Stomach smooth muscle (tissue), 2 donors: ENCODE measurements around the gene AKAP12.
"Not testable (repeated sequence)": the region's sequence is repeated elsewhere in the genome, so short reads cannot be mapped to it uniquely, and the experiment has no call there.

Experiments
- H3K27ac ChIP-seq: one replicate; pipeline ENCODE4 v1.7.0; 2013; ENCODE audit warnings: mild to moderate bottlenecking, low read length, inconsistent platforms
- H3K27me3 ChIP-seq, 2 donors: one replicate each; pipeline ENCODE4 v1.7.0; 2013; ENCODE audit warnings: low read length in 2 of 2; ENCODE audit not compliant: insufficient read depth in 2 of 2, control insufficient read depth in 1 of 2
- H3K36me3 ChIP-seq, 2 donors: one replicate each; pipeline ENCODE4 v1.7.0; 2013; ENCODE audit warnings: low read length in 2 of 2; ENCODE audit not compliant: control insufficient read depth in 2 of 2, insufficient read depth in 2 of 2
- H3K4me1 ChIP-seq: one replicate; pipeline ENCODE4 v1.7.0; 2013; ENCODE audit warnings: low read length; ENCODE audit not compliant: control insufficient read depth, insufficient read depth
- H3K4me3 ChIP-seq, 2 donors: one replicate each; pipeline ENCODE4 v1.7.0; 2013; ENCODE audit warnings: low read length in 2 of 2
- H3K9ac ChIP-seq, 2 donors: one replicate each; pipeline ENCODE4 v1.7.0; 2013; ENCODE audit warnings: low read length in 2 of 2, mild to moderate bottlenecking in 1 of 2
- H3K9me3 ChIP-seq, 2 donors: one replicate each; pipeline ENCODE4 v1.7.0; 2013; ENCODE audit warnings: low read length in 2 of 2; ENCODE audit not compliant: control insufficient read depth in 2 of 2
- donor health status: healthy.
- donor health status: Pancreatic carcinoma.

The AKAP12 gene

GRCh38 chr6:151310852-151311767 is 71.3 kb downstream of the AKAP12 start:
- Histone ChIP-seq H3K9ac (no peak overlapping the region), H3K27me3 (no peaks in the 10 kb centered on the region), H3K9me3 (no peaks in the 10 kb centered on the region), H3K36me3 (peaks cover 3% of the 10 kb centered on the region in 2 donors), H3K4me1 (peaks cover 20% of the 10 kb centered on the region), H3K4me3 (no peak overlapping the region), H3K27ac (no peak overlapping the region)

DNA sequence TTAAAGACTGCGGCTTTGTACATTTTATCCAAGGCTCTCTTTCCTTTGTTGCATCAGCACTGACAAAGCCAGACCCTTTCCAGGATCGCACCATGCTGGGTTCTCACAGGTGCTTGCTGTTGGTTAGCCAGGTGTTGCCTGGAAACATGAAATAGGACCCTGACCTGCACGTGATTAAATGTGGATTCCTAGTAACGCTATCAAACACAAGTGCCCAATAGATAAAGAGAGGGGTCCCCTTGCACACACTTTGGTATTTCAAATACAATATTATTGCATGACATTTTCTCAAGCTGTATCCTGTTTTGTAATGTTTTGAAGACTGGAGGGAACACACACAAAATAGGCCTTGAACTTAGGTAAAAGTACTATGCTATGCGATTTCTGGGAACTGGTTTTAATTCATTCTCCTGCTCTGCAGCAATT is 73.3 kb downstream of the AKAP12 start:
- peaks cover 21% of the 10 kb centered on the region for H3K4me1 ChIP-seq
- no peaks in the 10 kb centered on the region for H3K36me3 ChIP-seq
- H3K9me3 ChIP-seq = peaks cover 0 to 2% of the 10 kb centered on the region in 2 donors
- no peak overlapping the region for H3K27ac ChIP-seq
- H3K4me3 ChIP-seq = no peak overlapping the region
- H3K9ac ChIP-seq = no peak overlapping the region
- H3K27me3 ChIP-seq = no peaks in the 10 kb centered on the region

DNA sequence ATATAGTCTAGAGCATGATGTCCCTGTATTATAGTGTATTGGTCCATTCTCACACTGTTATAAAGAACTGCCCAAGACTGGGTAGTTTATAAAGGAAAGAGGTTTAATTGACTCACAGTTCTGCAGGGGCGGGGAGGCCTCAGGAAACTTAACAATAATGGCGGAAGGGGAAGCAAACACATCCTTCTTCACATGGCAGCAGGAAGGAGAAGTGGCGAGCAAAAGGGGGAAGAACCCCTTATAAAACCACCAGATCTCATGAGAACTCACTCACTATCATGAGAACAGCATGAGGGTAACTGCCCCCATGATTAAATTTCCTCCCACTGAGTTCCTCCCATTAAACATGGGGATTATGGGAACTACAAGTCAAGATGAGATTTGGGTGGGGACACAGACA is 75.9 kb downstream of the AKAP12 start:
- H3K9ac ChIP-seq, H3K27me3 ChIP-seq, H3K4me1 ChIP-seq, H3K9me3 ChIP-seq, H3K27ac ChIP-seq, H3K36me3 ChIP-seq, H3K4me3 ChIP-seq: not testable (repeated sequence)

GRCh38 chr6:151317103-151317994 is 77.6 kb downstream of the AKAP12 start:
- peak overlapping the region; percentile 70 for H3K27ac ChIP-seq
- peaks cover 0 to 2% of the 10 kb centered on the region in 2 donors for H3K36me3 ChIP-seq
- no peaks in the 10 kb centered on the region for H3K27me3 ChIP-seq
- peaks cover 0 to 2% of the 10 kb centered on the region in 2 donors for H3K9me3 ChIP-seq
- no peak overlapping the region for H3K4me3 ChIP-seq
- peak overlapping the region in 1 of 2 donors; percentile 39 for H3K9ac ChIP-seq
- H3K4me1 ChIP-seq = peaks cover 4% of the 10 kb centered on the region

DNA sequence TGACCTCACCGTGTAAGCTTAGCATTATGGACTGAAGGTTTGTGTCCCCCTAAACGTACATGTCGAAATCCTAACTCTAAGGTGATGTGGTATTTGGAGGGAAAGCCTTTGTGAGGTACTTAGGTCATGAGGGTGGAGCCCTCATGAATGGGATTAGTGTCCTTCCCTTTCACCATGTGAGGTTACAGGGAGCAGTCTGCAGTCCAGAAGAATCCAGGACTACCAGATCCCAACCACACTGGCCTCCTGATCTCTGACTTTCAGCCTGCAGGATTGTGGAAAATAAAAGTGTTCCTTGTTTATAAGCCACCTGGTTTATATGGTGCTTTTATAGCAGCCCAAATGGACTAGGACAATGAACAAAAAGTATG is 78.2 kb downstream of the AKAP12 start:
- Histone ChIP-seq H3K9ac (peak overlapping the region in 1 of 2 donors; percentile 39), H3K4me3 (no peak overlapping the region), H3K4me1 (peaks cover 4% of the 10 kb centered on the region), H3K27me3 (no peaks in the 10 kb centered on the region), H3K9me3 (peaks cover 0 to 2% of the 10 kb centered on the region in 2 donors), H3K36me3 (peaks cover 0 to 2% of the 10 kb centered on the region in 2 donors), H3K27ac (peak overlapping the region; percentile 70)

- Histone ChIP-seq H3K36me3 (peaks cover 0 to 2% of the 10 kb centered on the region in 2 donors), H3K27ac (no peak overlapping the region), H3K9me3 (peaks cover 0 to 2% of the 10 kb centered on the region in 2 donors), H3K9ac (no peak overlapping the region), H3K27me3 (no peaks in the 10 kb centered on the region), H3K4me3 (no peak overlapping the region), H3K4me1 (peaks cover 23% of the 10 kb centered on the region)
These were observed 80.4 kb downstream of the AKAP12 start for GRCh38 chr6:151320140-151320539.

- peaks cover 0 to 2% of the 10 kb centered on the region in 2 donors for H3K36me3 ChIP-seq
- no peak overlapping the region for H3K4me3 ChIP-seq
- peaks cover 0 to 2% of the 10 kb centered on the region in 2 donors for H3K9me3 ChIP-seq
- H3K9ac ChIP-seq = no peak overlapping the region
- no peaks in the 10 kb centered on the region for H3K27me3 ChIP-seq
- H3K4me1 ChIP-seq = peaks cover 27% of the 10 kb centered on the region
- H3K27ac ChIP-seq = no peak overlapping the region
These were observed 81.7 kb downstream of the AKAP12 start for GRCh38 chr6:151321438-151321837.

GRCh38 chr6:151322570-151322969 is 82.8 kb downstream of the AKAP12 start:
- Histone ChIP-seq H3K9ac (no peak overlapping the region), H3K9me3 (peaks cover 0 to 2% of the 10 kb centered on the region in 2 donors), H3K4me1 (peaks cover 22% of the 10 kb centered on the region), H3K4me3 (no peak overlapping the region), H3K36me3 (peaks cover 0 to 2% of the 10 kb centered on the region in 2 donors), H3K27me3 (no peaks in the 10 kb centered on the region), H3K27ac (no peak overlapping the region)

GRCh38 chr6:151323791-151324487 is 84.2 kb downstream of the AKAP12 start:
- peaks cover 22% of the 10 kb centered on the region for H3K4me1 ChIP-seq
- peak overlapping the region; percentile 76 for H3K27ac ChIP-seq
- peak overlapping the region; percentile 18 to 58 for H3K4me3 ChIP-seq
- H3K9ac ChIP-seq = peak overlapping the region; percentile 55 to 85
- H3K9me3 ChIP-seq = no peaks in the 10 kb centered on the region
- peaks cover 0 to 2% of the 10 kb centered on the region in 2 donors for H3K36me3 ChIP-seq
- no peaks in the 10 kb centered on the region for H3K27me3 ChIP-seq

DNA sequence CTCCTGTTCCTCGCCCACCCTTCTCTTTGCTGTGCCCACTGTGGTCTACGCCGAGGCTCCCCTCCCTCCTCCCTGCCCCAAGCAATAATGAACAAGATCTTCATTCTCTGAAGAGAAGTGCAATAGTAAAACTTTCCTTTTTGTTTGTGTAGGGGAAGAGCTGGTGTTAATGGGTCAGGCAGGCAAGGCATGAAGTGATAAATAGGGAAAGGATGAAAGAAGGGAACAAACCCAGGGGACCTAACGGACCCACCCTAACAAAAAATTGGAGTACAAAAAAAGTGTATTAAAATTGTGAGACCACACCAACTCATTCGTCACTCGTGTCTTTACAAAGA is 84.7 kb downstream of the AKAP12 start:
- peak overlapping the region; percentile 18 to 58 for H3K4me3 ChIP-seq
- peak overlapping the region; percentile 76 for H3K27ac ChIP-seq
- no peaks in the 10 kb centered on the region for H3K27me3 ChIP-seq
- no peaks in the 10 kb centered on the region for H3K9me3 ChIP-seq
- peaks cover 0 to 2% of the 10 kb centered on the region in 2 donors for H3K36me3 ChIP-seq
- peak overlapping the region; percentile 55 to 85 for H3K9ac ChIP-seq
- H3K4me1 ChIP-seq = peaks cover 22% of the 10 kb centered on the region
